WTC11 (cell line): ENCODE measurements around the gene PPP3CB. TPM values are rescaled to one million over a fixed set of nuclear protein-coding genes. Genes with fewer than 3 reads are reported as not detected.

ENCODE experiments used
- ATAC-seq: fragments of 200-7000 bp; cut with Tn5 transposase; 2 replicates; pipeline ENCODE4 v1.10.0; 2021; ENCODE audit warnings: mild to moderate bottlenecking, moderate library complexity
- CTCF ChIA-PET: fragments of 300-600 bp; sonication (Branson Sonifier 250); formaldehyde crosslinking; loops from one replicate; lab custom pipeline; 2021; ENCODE audit warnings: antibody characterized with exemption; lab: Charles Lee
- POLR2A ChIA-PET: fragments of 350-600 bp; sonication (Branson Sonifier 250); formaldehyde crosslinking; loops from one replicate; lab custom pipeline; 2021; ENCODE audit warnings: antibody characterized with exemption; lab: Charles Lee
- DNase-seq: peaks from one replicate; pipeline ENCODE4 v3.0.0; 2021; ENCODE audit warnings: low spot score
- H3K27ac Mint-ChIP-seq: 2 replicates; pipeline ENCODE4 v1.8.0; 2021; ENCODE audit warnings: mixed read lengths
- H3K27me3 Mint-ChIP-seq: 2 replicates; pipeline ENCODE4 v1.8.0; 2021; ENCODE audit warnings: low read depth, mild to moderate bottlenecking, moderate library complexity, mixed read lengths
- H3K36me3 Mint-ChIP-seq: 2 replicates; pipeline ENCODE4 v1.8.0; 2021; ENCODE audit warnings: mixed read lengths
- H3K4me1 Mint-ChIP-seq: 2 replicates; pipeline ENCODE4 v1.8.0; 2022; ENCODE audit warnings: mixed read lengths
- H3K4me3 Mint-ChIP-seq: 2 replicates; pipeline ENCODE4 v1.8.0; 2021; ENCODE audit warnings: mild to moderate bottlenecking, moderate library complexity, mixed read lengths
- H3K9me3 Mint-ChIP-seq: 2 replicates; pipeline ENCODE4 v1.8.0; 2021; ENCODE audit warnings: mixed read lengths
- CREM ChIP-seq: sonication (generic); formaldehyde crosslinking; IDR thresholded peaks from 2 replicates; pipeline ENCODE4 v1.8.1; 2022; ENCODE audit warnings: mild to moderate bottlenecking, missing genetic modification reagents, moderate library complexity
- FOXJ3 ChIP-seq: sonication (generic); formaldehyde crosslinking; IDR thresholded peaks from 2 replicates; pipeline ENCODE4 v1.9.0; 2021; ENCODE audit warnings: missing genetic modification reagents, mild to moderate bottlenecking, borderline replicate concordance
- FOXP1 ChIP-seq: sonication (generic); formaldehyde crosslinking; IDR thresholded peaks from 2 replicates; pipeline ENCODE4 v1.8.0; 2022; ENCODE audit warnings: missing genetic modification reagents, mild to moderate bottlenecking, moderate library complexity, borderline replicate concordance
- KAT7 ChIP-seq: sonication (generic); formaldehyde crosslinking; IDR thresholded peaks from 2 replicates; pipeline ENCODE4 v1.8.1; 2023; ENCODE audit warnings: missing genetic modification reagents, mild to moderate bottlenecking, borderline replicate concordance
- MXD4 ChIP-seq: fragments of 250-450 bp; sonication (Bioruptor Pico); IDR thresholded peaks from 2 replicates; pipeline ENCODE4 v1.8.0; 2021; ENCODE audit warnings: mild to moderate bottlenecking, moderate library complexity, borderline replicate concordance
- NFE2L1 ChIP-seq: sonication (generic); formaldehyde crosslinking; IDR thresholded peaks from 2 replicates; pipeline ENCODE4 v1.8.1; 2023; ENCODE audit warnings: missing genetic modification reagents
- NR2C2 ChIP-seq: sonication (generic); formaldehyde crosslinking; IDR thresholded peaks from 2 replicates; pipeline ENCODE4 v1.8.0; 2022; ENCODE audit warnings: mild to moderate bottlenecking, missing genetic modification reagents
- RORB ChIP-seq: fragments of 250-450 bp; sonication (Bioruptor Pico); IDR thresholded peaks from 2 replicates; pipeline ENCODE4 v1.9.0; 2021; ENCODE audit warnings: mild to moderate bottlenecking
- SMAD3 ChIP-seq: sonication (generic); formaldehyde crosslinking; IDR thresholded peaks from 2 replicates; pipeline ENCODE4 v1.8.0; 2022; ENCODE audit warnings: missing genetic modification reagents, mild to moderate bottlenecking, borderline replicate concordance
- TEAD1 ChIP-seq: sonication (generic); formaldehyde crosslinking; IDR thresholded peaks from 2 replicates; pipeline ENCODE4 v1.8.0; 2022; ENCODE audit warnings: mild to moderate bottlenecking, missing genetic modification reagents
- TEAD4 ChIP-seq: sonication (generic); formaldehyde crosslinking; IDR thresholded peaks from 2 replicates; pipeline ENCODE4 v1.8.0; 2022; ENCODE audit warnings: mild to moderate bottlenecking, missing genetic modification reagents
- ZBTB21 ChIP-seq: sonication (generic); formaldehyde crosslinking; IDR thresholded peaks from 2 replicates; pipeline ENCODE4 v1.8.1; 2023; ENCODE audit warnings: mild to moderate bottlenecking, missing genetic modification reagents, borderline replicate concordance
- ZNF121 ChIP-seq: sonication (generic); formaldehyde crosslinking; IDR thresholded peaks from 2 replicates; pipeline ENCODE4 v1.8.0; 2023; ENCODE audit warnings: missing genetic modification reagents
- ZNF423 ChIP-seq: fragments of 250-450 bp; sonication (Bioruptor Pico); IDR thresholded peaks from 2 replicates; pipeline ENCODE4 v2.1.2; 2022; ENCODE audit warnings: mild to moderate bottlenecking, moderate library complexity
- total RNA-seq: library from RNA; stranded (reverse); gene quantifications from 3 replicates; pipeline ENCODE4 v1.2.3, GENCODE V29; 2021
- TF ChIP-seq, protein P1 (sequence below): fragments of 200-600 bp; IDR thresholded peaks from 2 replicates; pipeline ENCODE4 v1.8.0; 2022; ENCODE audit warnings: antibody characterized with exemption
- TF ChIP-seq, protein P2 (sequence below): fragments of 250-450 bp; sonication (Bioruptor Pico); IDR thresholded peaks from 2 replicates; pipeline ENCODE4 v1.8.0; 2021; ENCODE audit warnings: mild to moderate bottlenecking
- TF ChIP-seq, protein P3 (sequence below): fragments of 250-450 bp; sonication (Bioruptor Pico); IDR thresholded peaks from 2 replicates; pipeline ENCODE4 v1.9.0; 2021; ENCODE audit warnings: mild to moderate bottlenecking
- TF ChIP-seq, protein P4 (sequence below): fragments of 250-450 bp; sonication (Bioruptor Pico); IDR thresholded peaks from 2 replicates; pipeline ENCODE4 v1.9.0; 2021; ENCODE audit warnings: moderate library complexity, mild to moderate bottlenecking, inconsistent platforms, borderline replicate concordance
- TF ChIP-seq, protein P5 (sequence below): fragments of 250-450 bp; sonication (Bioruptor Pico); IDR thresholded peaks from 2 replicates; pipeline ENCODE4 v1.9.0; 2021; ENCODE audit warnings: mild to moderate bottlenecking
- TF ChIP-seq, protein P6 (sequence below): sonication (generic); formaldehyde crosslinking; IDR thresholded peaks from 2 replicates; pipeline ENCODE4 v1.8.1; 2022; ENCODE audit warnings: mild to moderate bottlenecking, missing genetic modification reagents, moderate library complexity, borderline replicate concordance
- TF ChIP-seq, protein P7 (sequence below): sonication (generic); formaldehyde crosslinking; IDR thresholded peaks from 2 replicates; pipeline ENCODE4 v1.8.0; 2023; ENCODE audit warnings: mild to moderate bottlenecking, missing genetic modification reagents
- TF ChIP-seq, protein P8 (sequence below): sonication (generic); formaldehyde crosslinking; IDR thresholded peaks from 2 replicates; pipeline ENCODE4 v1.8.0; 2023; ENCODE audit warnings: missing genetic modification reagents

Gene PPP3CB
- total RNA-seq, 1 experiment from 2014 or later = 30.0 TPM

DNA sequence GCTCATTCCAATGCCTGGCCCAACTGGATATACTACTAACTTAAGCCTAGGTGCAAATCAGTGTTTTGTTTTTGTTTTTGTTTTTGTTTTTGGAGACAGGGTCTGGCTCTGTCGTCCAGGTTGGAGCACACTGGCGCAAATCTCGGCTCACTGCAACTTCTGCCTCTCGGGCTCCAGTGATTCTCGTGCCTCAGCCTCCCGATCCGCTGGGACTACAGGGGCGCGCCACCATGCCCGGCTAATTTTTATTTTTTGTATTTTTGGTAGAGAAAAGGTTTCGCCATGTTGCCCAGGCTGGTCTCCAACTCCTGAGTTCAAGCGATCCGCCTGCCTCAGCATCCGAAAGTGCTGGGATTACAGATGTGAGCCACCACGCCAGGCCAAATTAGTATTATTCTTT is 1.6 kb downstream of the PPP3CB start:
- Mint-ChIP-seq H3K27me3 (no peaks in the 10 kb centered on the region), H3K27ac (no peak overlapping the region), H3K4me1 (peaks cover 21% of the 10 kb centered on the region), H3K4me3 (peak overlapping the region; percentile 53), H3K9me3 (no peaks in the 10 kb centered on the region), H3K36me3 (peaks cover 3% of the 10 kb centered on the region)
- POLR2A ChIA-PET = no interaction called here
- ATAC-seq (no peak), DNase-seq (no peak)
- TF ChIP-seq MXD4 (CRISPR knock-in tag) = no peak
- TF ChIP-seq CREM (CRISPR knock-in tag) = no peak
- TF ChIP-seq, protein P1, sequence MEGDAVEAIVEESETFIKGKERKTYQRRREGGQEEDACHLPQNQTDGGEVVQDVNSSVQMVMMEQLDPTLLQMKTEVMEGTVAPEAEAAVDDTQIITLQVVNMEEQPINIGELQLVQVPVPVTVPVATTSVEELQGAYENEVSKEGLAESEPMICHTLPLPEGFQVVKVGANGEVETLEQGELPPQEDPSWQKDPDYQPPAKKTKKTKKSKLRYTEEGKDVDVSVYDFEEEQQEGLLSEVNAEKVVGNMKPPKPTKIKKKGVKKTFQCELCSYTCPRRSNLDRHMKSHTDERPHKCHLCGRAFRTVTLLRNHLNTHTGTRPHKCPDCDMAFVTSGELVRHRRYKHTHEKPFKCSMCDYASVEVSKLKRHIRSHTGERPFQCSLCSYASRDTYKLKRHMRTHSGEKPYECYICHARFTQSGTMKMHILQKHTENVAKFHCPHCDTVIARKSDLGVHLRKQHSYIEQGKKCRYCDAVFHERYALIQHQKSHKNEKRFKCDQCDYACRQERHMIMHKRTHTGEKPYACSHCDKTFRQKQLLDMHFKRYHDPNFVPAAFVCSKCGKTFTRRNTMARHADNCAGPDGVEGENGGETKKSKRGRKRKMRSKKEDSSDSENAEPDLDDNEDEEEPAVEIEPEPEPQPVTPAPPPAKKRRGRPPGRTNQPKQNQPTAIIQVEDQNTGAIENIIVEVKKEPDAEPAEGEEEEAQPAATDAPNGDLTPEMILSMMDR = no peak
- TF ChIP-seq SMAD3 (CRISPR knock-in tag) = no peak
- no peak for TF ChIP-seq KAT7 (CRISPR knock-in tag)
- TF ChIP-seq ZNF423 (CRISPR knock-in tag) = no peak
- TF ChIP-seq NFE2L1 (CRISPR knock-in tag) = no peak
- TF ChIP-seq, protein P2, sequence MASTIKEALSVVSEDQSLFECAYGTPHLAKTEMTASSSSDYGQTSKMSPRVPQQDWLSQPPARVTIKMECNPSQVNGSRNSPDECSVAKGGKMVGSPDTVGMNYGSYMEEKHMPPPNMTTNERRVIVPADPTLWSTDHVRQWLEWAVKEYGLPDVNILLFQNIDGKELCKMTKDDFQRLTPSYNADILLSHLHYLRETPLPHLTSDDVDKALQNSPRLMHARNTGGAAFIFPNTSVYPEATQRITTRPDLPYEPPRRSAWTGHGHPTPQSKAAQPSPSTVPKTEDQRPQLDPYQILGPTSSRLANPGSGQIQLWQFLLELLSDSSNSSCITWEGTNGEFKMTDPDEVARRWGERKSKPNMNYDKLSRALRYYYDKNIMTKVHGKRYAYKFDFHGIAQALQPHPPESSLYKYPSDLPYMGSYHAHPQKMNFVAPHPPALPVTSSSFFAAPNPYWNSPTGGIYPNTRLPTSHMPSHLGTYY (CRISPR knock-in tag) = no peak
- TF ChIP-seq FOXP1 (CRISPR knock-in tag) = no peak
- TF ChIP-seq TEAD1 (CRISPR knock-in tag) = no peak
- TF ChIP-seq RORB (CRISPR knock-in tag) = no peak
- TF ChIP-seq ZBTB21 = no peak
- TF ChIP-seq, protein P3, sequence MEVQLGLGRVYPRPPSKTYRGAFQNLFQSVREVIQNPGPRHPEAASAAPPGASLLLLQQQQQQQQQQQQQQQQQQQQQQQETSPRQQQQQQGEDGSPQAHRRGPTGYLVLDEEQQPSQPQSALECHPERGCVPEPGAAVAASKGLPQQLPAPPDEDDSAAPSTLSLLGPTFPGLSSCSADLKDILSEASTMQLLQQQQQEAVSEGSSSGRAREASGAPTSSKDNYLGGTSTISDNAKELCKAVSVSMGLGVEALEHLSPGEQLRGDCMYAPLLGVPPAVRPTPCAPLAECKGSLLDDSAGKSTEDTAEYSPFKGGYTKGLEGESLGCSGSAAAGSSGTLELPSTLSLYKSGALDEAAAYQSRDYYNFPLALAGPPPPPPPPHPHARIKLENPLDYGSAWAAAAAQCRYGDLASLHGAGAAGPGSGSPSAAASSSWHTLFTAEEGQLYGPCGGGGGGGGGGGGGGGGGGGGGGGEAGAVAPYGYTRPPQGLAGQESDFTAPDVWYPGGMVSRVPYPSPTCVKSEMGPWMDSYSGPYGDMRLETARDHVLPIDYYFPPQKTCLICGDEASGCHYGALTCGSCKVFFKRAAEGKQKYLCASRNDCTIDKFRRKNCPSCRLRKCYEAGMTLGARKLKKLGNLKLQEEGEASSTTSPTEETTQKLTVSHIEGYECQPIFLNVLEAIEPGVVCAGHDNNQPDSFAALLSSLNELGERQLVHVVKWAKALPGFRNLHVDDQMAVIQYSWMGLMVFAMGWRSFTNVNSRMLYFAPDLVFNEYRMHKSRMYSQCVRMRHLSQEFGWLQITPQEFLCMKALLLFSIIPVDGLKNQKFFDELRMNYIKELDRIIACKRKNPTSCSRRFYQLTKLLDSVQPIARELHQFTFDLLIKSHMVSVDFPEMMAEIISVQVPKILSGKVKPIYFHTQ (CRISPR knock-in tag) = no peak
- TF ChIP-seq, protein P4, sequence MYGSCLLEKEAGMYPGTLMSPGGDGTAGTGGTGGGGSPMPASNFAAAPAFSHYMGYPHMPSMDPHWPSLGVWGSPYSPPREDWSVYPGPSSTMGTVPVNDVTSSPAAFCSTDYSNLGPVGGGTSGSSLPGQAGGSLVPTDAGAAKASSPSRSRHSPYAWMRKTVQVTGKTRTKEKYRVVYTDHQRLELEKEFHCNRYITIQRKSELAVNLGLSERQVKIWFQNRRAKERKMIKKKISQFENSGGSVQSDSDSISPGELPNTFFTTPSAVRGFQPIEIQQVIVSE = no peak
- CTCF ChIA-PET = no interaction called here

DNA sequence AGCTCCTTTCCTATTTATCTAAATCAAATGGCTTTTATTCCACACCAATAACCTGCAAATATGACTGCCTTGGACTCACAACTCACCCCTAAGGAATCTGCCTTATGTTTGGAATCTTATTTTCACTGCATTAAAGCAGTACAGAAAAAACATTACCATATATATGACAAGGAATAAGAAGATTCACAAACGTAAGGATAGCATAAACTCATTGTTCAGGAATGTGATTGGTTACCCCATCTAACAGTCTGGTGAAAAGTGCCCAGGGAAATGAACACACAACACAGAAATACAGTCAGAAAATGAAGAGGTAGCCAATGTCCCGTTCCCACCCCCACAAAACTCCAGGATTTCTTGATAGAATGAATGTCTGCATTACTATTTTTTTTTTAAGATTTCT is 2.0 kb downstream of the PPP3CB start:
- ChIA-PET CTCF (no interaction called here), POLR2A (no interaction called here)
- H3K9me3 Mint-ChIP-seq = no peaks in the 10 kb centered on the region
- no peak for DNase-seq
- H3K27ac Mint-ChIP-seq = 0 out of 2 replicates have a peak overlapping the region, but pooled peaks have one; percentile 42
- no peak for ATAC-seq
- H3K4me3 Mint-ChIP-seq = peak overlapping the region; percentile 53
- peaks cover 21% of the 10 kb centered on the region for H3K4me1 Mint-ChIP-seq
- no peaks in the 10 kb centered on the region for H3K27me3 Mint-ChIP-seq
- H3K36me3 Mint-ChIP-seq = peaks cover 4% of the 10 kb centered on the region; the same call in 1 of the 2 replicates
- TF ChIP-seq TEAD4 = no peak
- TF ChIP-seq, protein P1 = no peak
- TF ChIP-seq, protein P5, sequence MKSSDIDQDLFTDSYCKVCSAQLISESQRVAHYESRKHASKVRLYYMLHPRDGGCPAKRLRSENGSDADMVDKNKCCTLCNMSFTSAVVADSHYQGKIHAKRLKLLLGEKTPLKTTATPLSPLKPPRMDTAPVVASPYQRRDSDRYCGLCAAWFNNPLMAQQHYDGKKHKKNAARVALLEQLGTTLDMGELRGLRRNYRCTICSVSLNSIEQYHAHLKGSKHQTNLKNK = no peak
- no peak for TF ChIP-seq NR2C2 (CRISPR knock-in tag)
- no peak for TF ChIP-seq MXD4 (CRISPR knock-in tag)
- TF ChIP-seq, protein P6, sequence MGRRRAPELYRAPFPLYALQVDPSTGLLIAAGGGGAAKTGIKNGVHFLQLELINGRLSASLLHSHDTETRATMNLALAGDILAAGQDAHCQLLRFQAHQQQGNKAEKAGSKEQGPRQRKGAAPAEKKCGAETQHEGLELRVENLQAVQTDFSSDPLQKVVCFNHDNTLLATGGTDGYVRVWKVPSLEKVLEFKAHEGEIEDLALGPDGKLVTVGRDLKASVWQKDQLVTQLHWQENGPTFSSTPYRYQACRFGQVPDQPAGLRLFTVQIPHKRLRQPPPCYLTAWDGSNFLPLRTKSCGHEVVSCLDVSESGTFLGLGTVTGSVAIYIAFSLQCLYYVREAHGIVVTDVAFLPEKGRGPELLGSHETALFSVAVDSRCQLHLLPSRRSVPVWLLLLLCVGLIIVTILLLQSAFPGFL (CRISPR knock-in tag) = no peak
- TF ChIP-seq, protein P7, sequence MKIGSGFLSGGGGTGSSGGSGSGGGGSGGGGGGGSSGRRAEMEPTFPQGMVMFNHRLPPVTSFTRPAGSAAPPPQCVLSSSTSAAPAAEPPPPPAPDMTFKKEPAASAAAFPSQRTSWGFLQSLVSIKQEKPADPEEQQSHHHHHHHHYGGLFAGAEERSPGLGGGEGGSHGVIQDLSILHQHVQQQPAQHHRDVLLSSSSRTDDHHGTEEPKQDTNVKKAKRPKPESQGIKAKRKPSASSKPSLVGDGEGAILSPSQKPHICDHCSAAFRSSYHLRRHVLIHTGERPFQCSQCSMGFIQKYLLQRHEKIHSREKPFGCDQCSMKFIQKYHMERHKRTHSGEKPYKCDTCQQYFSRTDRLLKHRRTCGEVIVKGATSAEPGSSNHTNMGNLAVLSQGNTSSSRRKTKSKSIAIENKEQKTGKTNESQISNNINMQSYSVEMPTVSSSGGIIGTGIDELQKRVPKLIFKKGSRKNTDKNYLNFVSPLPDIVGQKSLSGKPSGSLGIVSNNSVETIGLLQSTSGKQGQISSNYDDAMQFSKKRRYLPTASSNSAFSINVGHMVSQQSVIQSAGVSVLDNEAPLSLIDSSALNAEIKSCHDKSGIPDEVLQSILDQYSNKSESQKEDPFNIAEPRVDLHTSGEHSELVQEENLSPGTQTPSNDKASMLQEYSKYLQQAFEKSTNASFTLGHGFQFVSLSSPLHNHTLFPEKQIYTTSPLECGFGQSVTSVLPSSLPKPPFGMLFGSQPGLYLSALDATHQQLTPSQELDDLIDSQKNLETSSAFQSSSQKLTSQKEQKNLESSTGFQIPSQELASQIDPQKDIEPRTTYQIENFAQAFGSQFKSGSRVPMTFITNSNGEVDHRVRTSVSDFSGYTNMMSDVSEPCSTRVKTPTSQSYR (CRISPR knock-in tag) = no peak
- no peak for TF ChIP-seq FOXJ3 (CRISPR knock-in tag)
- TF ChIP-seq, protein P8, sequence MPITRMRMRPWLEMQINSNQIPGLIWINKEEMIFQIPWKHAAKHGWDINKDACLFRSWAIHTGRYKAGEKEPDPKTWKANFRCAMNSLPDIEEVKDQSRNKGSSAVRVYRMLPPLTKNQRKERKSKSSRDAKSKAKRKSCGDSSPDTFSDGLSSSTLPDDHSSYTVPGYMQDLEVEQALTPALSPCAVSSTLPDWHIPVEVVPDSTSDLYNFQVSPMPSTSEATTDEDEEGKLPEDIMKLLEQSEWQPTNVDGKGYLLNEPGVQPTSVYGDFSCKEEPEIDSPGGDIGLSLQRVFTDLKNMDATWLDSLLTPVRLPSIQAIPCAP (CRISPR knock-in tag) = no peak
- no peak for TF ChIP-seq ZNF121 (CRISPR knock-in tag)
